Anterior cingulate cortex (tissue), 58 donors: Measurements from ENCODE around the gene MYOCD.

Experiments used
- DNase-seq, 58 donors: peaks; one replicate each; lab custom pipeline; 2025; lab: John Stamatoyannopoulos, UW

The MYOCD gene

DNA sequence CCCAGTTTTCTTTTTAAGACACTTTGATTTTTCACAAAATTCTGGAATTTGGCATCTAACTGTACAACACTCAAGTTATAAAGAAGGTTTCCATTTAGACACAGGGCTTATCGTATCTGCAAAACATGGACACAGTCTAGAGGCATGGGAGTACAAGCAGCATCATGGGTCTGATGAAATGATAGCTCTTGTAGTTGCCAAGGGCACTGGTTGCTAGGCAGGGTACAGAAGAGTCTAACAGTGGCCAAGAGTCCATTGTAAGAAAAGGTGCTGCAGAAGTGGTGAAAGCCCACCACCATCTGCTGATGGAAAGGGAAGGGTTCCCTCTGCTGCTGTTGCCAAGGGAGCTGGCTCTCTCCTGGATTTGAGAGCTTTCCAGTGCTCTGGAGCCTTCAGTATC is 20.8 kb downstream of the MYOCD start:
- DNase-seq, result no peak

- no peak for DNase-seq
Measured at GRCh38 chr17:12688382-12688781, 22.7 kb downstream of the MYOCD start.

DNA sequence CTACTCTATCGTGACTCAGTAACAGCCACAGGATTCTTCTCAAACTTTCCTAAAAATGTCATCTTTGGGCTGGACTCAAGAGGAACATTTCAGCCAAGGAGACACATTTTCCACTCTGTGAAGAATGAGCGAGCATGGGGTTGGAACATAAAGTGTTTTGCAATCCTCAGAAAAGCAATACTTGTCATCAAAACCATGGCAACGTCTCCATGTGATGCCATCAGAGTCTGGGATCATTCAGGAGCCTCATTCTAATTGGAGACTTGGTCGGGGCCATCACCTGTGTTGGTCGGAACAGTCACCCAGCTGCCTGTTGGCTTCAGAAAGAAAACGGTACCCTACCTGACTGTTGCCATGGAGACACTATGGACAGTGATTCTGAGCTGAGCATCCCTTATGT is 25.5 kb downstream of the MYOCD start:
- peak in 11 of 58 donors; percentile 4 to 41 (median 12) for DNase-seq

DNA sequence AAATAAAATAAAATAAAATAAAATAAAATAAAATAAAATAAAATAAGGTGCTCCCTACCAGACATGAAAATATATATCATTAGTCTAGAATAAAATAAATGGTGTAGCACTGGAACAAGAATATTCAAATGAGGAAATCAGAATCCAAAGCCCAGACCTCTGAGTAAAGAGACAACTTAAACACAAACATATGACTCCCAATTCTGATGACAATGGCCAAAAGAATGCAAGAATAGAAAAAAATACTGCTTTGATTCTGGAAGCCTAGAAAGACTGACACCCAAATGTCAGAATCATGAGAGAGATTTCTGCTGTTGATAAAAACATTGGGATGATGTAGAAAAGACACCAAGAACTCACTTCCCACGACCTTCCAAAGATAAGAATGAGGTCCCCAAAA is 27.9 kb downstream of the MYOCD start:
- no peak for DNase-seq

DNA sequence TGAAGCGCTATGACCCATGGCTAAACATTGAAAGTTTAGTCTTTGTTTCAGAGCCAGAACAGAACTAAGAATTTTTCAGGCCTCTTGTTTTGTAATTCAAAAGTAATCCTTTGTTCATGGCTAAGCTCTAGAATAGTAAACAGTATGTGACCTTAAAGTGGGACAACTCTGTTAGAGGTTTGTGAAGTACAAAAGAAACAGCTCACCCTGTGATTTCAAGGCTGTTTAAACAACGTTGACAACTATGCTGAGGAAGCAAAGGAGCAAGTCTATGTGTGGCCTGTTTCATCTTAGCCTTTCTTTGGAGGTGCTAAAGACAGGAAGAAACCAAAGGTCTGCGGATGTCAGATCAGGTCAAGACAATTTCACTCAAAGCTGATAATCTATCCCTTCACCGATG is 40.4 kb downstream of the MYOCD start:
- DNase-seq, result no peak

GRCh38 chr17:12709063-12709462 is 43.4 kb downstream of the MYOCD start:
- DNase-seq, result no peak

- DNase-seq, result no peak
Measured at GRCh38 chr17:12712415-12712814, 46.7 kb downstream of the MYOCD start.

DNA sequence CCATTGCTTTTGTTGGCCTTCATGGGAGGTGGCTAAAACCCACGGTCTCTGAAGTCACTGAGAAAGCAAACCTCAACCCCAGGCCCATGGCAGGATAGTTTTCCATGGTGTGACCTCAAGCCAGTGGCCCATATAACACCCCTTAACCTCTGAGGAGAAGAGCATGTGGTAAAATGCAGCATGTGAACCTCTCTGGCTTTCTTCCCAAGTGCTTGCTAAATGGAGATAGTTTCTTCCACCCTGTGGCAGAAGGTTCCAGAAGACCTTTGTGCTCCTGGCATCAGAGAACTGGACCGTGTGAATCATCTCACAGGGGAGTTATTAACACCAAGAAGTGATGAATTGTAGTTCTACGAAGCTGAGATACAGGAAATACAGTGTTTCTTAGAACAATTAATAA is 47.3 kb downstream of the MYOCD start:
- no peak for DNase-seq

DNA sequence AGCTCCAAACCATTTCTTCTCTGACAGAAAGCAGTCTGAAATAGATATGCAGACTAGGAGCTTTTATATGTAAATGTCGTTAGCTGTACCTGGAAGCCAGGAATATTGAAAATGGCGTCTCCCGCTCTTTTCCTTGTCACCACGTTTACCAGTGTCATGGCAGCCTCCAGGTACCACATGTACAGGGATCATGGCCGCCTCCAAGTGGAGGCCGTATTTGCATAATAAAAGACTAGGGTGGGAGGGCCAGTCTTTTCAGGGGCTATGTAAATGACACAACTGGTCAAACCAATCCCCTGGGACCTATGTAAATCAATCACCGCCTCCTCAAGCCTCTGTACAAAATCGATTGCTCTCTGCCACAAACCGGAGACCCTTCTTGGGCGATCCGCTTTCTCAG is 54.3 kb downstream of the MYOCD start:
- DNase-seq, result no peak

- DNase-seq, result no peak
Measured at GRCh38 chr17:12721581-12721980, 55.9 kb downstream of the MYOCD start.

DNA sequence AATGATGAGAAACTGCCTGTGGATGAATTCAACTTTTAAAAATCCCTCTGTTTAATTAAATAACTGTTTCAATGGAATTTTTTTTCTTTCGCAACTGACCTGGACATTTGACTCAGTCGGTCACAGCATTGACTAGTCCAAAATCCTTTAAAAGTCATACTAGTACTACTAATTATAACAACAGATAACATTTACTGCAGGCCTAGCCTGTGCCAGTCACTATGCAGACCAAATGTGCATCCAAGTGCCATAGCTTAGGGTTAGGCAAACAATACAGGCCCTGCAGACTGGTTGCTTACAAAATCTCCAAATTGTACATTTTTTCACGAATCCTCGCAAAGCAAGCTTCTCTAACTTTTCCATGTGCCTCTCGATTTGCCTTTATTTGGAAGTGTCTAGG is 56.6 kb downstream of the MYOCD start:
- DNase-seq, result no peak

- no peak for DNase-seq
Measured at GRCh38 chr17:12726131-12726530, 60.4 kb downstream of the MYOCD start.

DNA sequence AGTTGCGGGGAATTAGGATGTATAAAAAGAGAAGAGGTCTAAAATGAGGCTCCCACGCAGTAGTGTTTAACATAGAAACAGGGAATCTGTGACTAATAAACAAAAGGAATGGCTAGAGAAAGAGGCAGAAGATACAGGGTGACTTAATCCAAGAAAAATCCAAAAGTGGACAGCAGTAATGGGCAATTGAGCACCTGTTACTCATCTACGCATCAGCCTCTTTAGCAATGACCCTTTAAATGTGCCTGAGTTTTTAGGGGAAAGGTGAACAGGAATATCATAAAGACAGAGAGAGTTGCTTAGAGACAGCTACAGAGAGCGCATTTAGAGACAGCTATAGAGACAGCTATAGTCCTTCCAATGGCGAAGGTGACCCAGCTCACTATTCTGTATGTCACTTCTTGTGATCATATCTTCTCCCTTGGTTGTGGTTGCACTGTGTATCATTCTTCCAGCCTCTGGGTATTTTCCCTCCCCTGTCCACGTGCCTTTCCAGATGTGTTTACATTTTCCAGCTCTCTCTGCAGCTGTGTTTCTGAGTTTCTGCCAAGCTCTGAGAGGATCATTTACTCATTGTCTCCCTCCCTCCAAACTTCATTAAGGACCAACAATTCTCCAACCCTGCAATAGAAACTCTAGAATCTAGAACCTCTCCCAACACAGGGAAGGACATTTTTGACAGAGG is 61.5 kb downstream of the MYOCD start:
- DNase-seq, result no peak

GRCh38 chr17:12727881-12728280 is 62.2 kb downstream of the MYOCD start:
- DNase-seq, result no peak

DNA sequence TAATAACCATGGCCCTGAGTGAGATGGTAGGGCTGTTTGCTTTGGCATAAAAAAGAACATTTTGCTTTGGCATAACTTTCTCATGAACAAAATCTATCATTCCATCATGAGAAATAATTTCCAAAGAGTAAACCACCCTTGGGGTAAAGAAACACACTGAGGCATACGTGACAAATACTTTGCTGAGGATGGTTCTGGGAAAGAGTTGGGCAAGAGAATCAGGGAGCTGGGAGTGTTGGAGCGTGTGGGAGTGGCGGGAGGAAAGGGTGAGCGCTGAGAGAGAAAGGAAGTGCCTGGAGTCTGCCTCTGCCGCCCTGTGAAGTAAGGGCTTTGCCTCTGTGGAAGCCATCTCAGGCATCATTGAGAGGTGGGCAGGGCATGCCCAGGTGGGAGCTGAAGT is 63.4 kb downstream of the MYOCD start:
- DNase-seq, result no peak

- DNase-seq, result no peak
Measured at GRCh38 chr17:12730421-12730820, 64.7 kb downstream of the MYOCD start.

DNA sequence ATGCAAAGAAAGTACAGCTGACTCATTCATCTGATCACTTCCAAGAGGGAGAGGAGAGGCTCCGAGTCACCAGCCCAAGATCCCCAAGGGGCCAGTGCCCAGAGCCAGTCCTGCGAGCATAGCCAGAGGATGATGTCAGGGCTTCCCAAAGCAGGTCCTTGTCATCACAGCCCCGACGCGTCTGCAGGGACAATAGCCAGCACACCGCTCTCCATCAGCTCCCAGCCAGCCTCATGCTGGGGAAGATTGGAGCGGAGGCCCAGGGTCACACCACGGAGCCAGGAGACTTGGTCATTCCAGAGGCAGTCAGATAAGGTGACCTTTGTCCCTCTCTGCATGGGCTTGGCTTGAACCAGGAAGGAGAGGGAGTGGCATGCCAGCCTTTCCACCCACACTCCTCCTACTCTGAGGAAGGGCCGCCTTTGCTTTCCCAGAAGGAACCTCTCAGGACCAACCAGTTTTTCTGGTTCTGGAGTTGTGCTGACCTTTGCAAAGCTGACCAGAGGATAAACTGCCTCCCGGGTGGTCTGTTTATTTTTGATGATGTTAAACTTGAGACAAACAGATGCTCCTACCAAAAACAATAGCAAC is 65.3 kb downstream of the MYOCD start:
- peak in 3 of 58 donors; percentile 1 to 12 (median 8) for DNase-seq

- DNase-seq, result no peak
Measured at GRCh38 chr17:12731839-12732238, 66.1 kb downstream of the MYOCD start.

DNA sequence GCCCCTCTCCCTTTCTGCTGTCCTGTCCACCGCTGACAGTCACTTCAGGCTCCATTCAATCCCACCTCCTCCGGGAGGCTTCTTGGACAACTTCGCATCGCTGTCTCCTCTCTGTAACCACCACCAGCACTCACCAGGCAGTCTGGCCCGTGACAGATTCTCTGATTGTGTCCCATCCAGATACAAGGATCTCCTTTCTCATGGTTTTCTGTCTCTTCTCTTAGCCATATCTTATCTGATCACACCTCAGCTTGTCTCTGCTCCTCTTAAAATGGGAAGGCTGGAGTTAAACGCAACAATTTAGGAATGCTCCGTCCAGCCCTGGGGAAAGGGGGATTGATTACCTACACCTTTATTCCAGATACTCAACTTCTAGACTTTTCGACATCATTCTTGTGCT is 66.7 kb downstream of the MYOCD start:
- DNase-seq, result no peak

GRCh38 chr17:12734926-12735325 is 69.2 kb downstream of the MYOCD start:
- DNase-seq, result no peak

- DNase-seq, result no peak
Measured at GRCh38 chr17:12735517-12735916, 69.8 kb downstream of the MYOCD start.

DNA sequence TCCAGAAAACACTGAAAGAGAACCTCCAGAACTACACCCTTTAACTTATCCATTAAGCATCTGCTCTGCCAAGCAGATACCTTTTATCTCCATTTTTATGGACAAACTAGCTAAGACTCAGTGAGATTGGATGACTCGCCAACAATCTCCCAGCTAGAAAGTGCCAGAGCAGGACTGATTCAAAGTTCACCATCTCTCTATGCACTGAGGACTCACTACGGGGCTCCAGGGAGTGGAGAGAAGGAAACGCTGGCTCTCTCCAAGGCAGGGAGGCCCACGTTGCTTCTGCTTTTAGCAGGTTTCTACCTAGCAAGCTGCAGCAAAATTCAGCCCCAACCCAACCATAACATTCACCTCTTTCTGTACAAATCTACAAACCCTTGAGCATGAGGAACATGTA is 70.8 kb downstream of the MYOCD start:
- DNase-seq, result no peak
